ENCODE measurements around the gene OR2C3. TPM values are rescaled to one million over a fixed set of nuclear protein-coding genes. Genes with fewer than 3 reads are reported as not detected.

Gene OR2C3
- total RNA-seq, 2 donors from 2014 or later = not detected

DNA sequence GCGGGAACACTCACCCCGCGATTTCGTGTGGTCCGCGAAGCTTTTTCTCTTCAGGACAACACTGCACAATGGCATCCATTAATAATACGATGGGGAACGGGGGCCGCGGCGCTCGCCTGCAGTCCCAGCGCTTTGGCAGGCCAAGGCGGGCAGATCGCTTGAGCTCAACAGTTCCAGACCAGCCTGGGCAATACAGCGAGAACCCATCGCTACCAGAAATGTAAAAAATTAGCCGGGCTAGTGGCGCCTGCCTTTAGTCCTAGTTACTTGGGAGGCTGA lies 17.7 kb downstream of the OR2C3 start:
- Mint-ChIP-seq H3K4me3 (no peak overlapping the region), H3K36me3 (ENCODE audit: low read depth) (peaks cover 3% of the 10 kb centered on the region), H3K27me3 (ENCODE audit: insufficient read depth) (peaks cover 11% of the 10 kb centered on the region), H3K9me3 (peaks cover 44% of the 10 kb centered on the region), H3K27ac (no peak overlapping the region), H3K4me1 (no peaks in the 10 kb centered on the region)
- H3K27me3 ChIP-seq (ENCODE audit: control insufficient read depth, insufficient read depth, low read length, poor library complexity, severe bottlenecking) = no peaks in the 10 kb centered on the region
- no peak overlapping the region for H3K4me3 ChIP-seq (ENCODE audit: low read length)
- no peak for DNase-seq
- WGBS, 2 experiments (ENCODE audit: insufficient coverage in 1 of 2, insufficient read length in 1 of 2) = 94 to 96% methylated on average over 14 to 19 of the region's 19 CpGs
- H3K36me3 ChIP-seq (ENCODE audit: control insufficient read depth, insufficient read depth, low read length) = no peaks in the 10 kb centered on the region
- no peak overlapping the region for H3K9ac ChIP-seq (ENCODE audit: extremely low read depth, low read length, poor library complexity, severe bottlenecking)
- H3K27ac ChIP-seq (ENCODE audit: low read depth, low read length) = no peak overlapping the region
- TF ChIP-seq, protein P1, sequence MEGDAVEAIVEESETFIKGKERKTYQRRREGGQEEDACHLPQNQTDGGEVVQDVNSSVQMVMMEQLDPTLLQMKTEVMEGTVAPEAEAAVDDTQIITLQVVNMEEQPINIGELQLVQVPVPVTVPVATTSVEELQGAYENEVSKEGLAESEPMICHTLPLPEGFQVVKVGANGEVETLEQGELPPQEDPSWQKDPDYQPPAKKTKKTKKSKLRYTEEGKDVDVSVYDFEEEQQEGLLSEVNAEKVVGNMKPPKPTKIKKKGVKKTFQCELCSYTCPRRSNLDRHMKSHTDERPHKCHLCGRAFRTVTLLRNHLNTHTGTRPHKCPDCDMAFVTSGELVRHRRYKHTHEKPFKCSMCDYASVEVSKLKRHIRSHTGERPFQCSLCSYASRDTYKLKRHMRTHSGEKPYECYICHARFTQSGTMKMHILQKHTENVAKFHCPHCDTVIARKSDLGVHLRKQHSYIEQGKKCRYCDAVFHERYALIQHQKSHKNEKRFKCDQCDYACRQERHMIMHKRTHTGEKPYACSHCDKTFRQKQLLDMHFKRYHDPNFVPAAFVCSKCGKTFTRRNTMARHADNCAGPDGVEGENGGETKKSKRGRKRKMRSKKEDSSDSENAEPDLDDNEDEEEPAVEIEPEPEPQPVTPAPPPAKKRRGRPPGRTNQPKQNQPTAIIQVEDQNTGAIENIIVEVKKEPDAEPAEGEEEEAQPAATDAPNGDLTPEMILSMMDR (conservative IDR thresholded peaks at IDR 0.05) = no peak
- no peaks in the 10 kb centered on the region for H3K4me1 ChIP-seq (ENCODE audit: control insufficient read depth, insufficient read depth, low read length)
- H3K9me3 ChIP-seq (ENCODE audit: control insufficient read depth, low read length) = no peaks in the 10 kb centered on the region

DNA sequence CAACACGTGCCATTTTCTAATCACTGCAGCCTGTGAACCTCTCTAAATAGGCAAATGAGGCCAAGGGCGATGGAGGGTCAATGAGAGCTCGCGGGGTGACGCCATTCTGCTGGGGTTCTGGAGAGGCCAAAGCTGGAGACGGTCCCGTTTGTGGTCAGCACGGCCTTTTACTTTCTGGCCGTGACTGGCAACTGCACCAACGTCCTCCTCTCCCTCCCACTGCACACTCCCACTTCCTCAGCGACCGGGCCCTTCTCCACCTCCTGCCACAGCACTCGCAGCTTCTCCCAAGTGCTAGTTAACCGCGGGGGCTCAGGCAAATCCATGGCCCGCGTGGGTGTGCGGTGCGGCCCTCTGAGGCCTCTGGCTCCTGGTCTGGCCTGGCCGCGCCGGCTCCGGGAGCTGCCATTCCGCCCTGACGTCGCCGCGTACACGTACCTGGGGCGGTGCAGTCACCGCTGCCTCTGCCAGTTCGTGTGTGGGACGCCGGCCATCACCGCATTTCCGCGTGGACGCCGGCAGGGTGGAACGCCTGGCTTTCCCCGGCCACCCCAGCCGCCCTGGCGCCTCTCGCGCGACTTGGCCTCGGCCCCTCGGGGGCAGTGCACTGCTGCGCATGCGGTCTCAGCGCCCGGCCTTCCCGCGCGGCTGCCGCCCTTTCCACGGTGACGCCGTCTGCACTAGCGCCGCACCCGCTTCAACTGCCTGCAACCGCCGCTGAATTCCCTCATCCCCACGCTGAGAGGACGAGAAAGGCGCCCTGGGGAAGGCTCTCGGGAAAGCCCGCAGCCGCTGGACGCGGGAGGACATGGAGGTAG lies 18.2 kb downstream of the OR2C3 start:
- Mint-ChIP-seq H3K27ac (no peak overlapping the region), H3K36me3 (ENCODE audit: low read depth) (peaks cover 3% of the 10 kb centered on the region), H3K4me3 (no peak overlapping the region), H3K4me1 (no peaks in the 10 kb centered on the region), H3K27me3 (ENCODE audit: insufficient read depth) (peaks cover 11% of the 10 kb centered on the region), H3K9me3 (peaks cover 41% of the 10 kb centered on the region)
- no peak overlapping the region for H3K27ac ChIP-seq (ENCODE audit: low read depth, low read length)
- no peaks in the 10 kb centered on the region for H3K27me3 ChIP-seq (ENCODE audit: control insufficient read depth, insufficient read depth, low read length, poor library complexity, severe bottlenecking)
- no peak overlapping the region for H3K9ac ChIP-seq (ENCODE audit: extremely low read depth, low read length, poor library complexity, severe bottlenecking)
- no peaks in the 10 kb centered on the region for H3K36me3 ChIP-seq (ENCODE audit: control insufficient read depth, insufficient read depth, low read length)
- H3K4me3 ChIP-seq (ENCODE audit: low read length) = no peak overlapping the region
- H3K4me1 ChIP-seq (ENCODE audit: control insufficient read depth, insufficient read depth, low read length) = no peaks in the 10 kb centered on the region
- DNase-seq = no peak
- 94% methylated on average over 43 to 72 of the region's 72 CpGs for WGBS, 2 experiments (ENCODE audit: insufficient coverage in 1 of 2, insufficient read length in 1 of 2)
- TF ChIP-seq, protein P1 (conservative IDR thresholded peaks at IDR 0.05) = no peak
- no peaks in the 10 kb centered on the region for H3K9me3 ChIP-seq (ENCODE audit: control insufficient read depth, low read length)

DNA sequence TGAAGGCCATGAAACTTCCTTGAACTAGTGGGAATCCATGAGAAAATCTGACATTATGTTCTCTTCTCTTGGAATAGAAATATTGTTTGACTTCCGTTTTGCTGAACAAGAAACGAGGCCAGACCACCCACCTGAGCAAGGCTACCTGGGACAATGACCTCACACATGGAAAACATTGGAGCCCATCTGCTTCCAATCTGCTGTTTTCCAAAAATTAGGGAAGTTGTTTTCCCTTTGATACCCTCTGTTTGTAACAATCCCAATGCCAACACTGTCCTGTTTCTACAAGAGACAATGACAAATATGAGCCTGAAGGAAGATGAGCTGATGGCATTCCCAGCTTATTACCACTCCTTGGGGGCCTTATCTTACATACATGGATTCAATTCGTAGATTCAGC lies 29.4 kb downstream of the OR2C3 start:
- H3K27me3 ChIP-seq (ENCODE audit: control insufficient read depth, insufficient read depth, low read length, poor library complexity, severe bottlenecking) = no peaks in the 10 kb centered on the region
- Mint-ChIP-seq H3K9me3 (no peaks in the 10 kb centered on the region), H3K27me3 (ENCODE audit: insufficient read depth) (peaks cover 6% of the 10 kb centered on the region), H3K4me3 (no peak overlapping the region), H3K27ac (no peak overlapping the region), H3K36me3 (ENCODE audit: low read depth) (no peaks in the 10 kb centered on the region), H3K4me1 (no peaks in the 10 kb centered on the region)
- H3K4me1 ChIP-seq (ENCODE audit: control insufficient read depth, insufficient read depth, low read length) = no peaks in the 10 kb centered on the region
- H3K27ac ChIP-seq (ENCODE audit: low read depth, low read length) = no peak overlapping the region
- WGBS, 2 experiments (ENCODE audit: insufficient coverage in 1 of 2, insufficient read length in 1 of 2) = 57 to 83% methylated on average over 1 to 3 of the region's 3 CpGs
- TF ChIP-seq, protein P1 (conservative IDR thresholded peaks at IDR 0.05) = no peak
- no peak overlapping the region for H3K4me3 ChIP-seq (ENCODE audit: low read length)
- H3K9ac ChIP-seq (ENCODE audit: extremely low read depth, low read length, poor library complexity, severe bottlenecking) = no peak overlapping the region
- H3K36me3 ChIP-seq (ENCODE audit: control insufficient read depth, insufficient read depth, low read length) = no peaks in the 10 kb centered on the region
- no peak for DNase-seq
- no peaks in the 10 kb centered on the region for H3K9me3 ChIP-seq (ENCODE audit: control insufficient read depth, low read length)
